HL-60 (cell line): Measurements from ENCODE around the gene VDAC2.

Experiments
- GABPA ChIP-seq: IDR thresholded peaks from 2 replicates; pipeline ENCODE4 v1.6.1; 2012; ENCODE audit warnings: low read depth
- POLR2AphosphoS5 ChIP-seq: IDR thresholded peaks from 2 replicates; pipeline ENCODE4 v1.6.1; 2012; ENCODE audit warnings: low read depth
- SPI1 ChIP-seq: IDR thresholded peaks from 2 replicates; pipeline ENCODE4 v1.6.1; 2012; ENCODE audit warnings: low read depth, mild to moderate bottlenecking, borderline replicate concordance
- TF ChIP-seq, protein P1 (sequence below): IDR thresholded peaks from one replicate; pipeline ENCODE4 v1.5.1; 2011; ENCODE audit warnings: low read length, control low read depth, inconsistent platforms; ENCODE audit not compliant: insufficient read depth
- TF ChIP-seq, protein P2 (sequence below): IDR thresholded peaks from 2 replicates; pipeline ENCODE4 v1.6.1; 2012; ENCODE audit warnings: low read depth; ENCODE audit not compliant: insufficient replicate concordance

DNA sequence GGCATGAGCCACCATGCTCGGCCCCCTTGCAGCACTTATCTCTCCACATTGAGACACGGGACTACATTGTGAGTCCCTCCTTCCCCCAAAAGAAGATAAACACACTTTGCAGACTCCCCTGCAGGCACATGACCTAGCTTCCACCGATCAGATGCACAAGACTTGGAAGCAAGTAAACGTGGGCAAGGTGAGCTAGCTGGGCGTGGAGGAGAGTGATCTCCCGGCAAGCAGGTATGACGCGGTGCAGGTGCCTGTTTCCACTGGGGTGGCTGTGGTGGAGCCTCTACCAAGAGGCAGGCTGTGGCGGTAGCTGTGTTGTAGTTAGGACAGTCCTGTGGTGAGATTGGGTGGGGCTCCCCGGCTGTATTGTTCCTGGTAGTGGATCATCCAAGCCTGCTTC lies 32.8 kb downstream of the VDAC2 start:
- TF ChIP-seq, protein P1, sequence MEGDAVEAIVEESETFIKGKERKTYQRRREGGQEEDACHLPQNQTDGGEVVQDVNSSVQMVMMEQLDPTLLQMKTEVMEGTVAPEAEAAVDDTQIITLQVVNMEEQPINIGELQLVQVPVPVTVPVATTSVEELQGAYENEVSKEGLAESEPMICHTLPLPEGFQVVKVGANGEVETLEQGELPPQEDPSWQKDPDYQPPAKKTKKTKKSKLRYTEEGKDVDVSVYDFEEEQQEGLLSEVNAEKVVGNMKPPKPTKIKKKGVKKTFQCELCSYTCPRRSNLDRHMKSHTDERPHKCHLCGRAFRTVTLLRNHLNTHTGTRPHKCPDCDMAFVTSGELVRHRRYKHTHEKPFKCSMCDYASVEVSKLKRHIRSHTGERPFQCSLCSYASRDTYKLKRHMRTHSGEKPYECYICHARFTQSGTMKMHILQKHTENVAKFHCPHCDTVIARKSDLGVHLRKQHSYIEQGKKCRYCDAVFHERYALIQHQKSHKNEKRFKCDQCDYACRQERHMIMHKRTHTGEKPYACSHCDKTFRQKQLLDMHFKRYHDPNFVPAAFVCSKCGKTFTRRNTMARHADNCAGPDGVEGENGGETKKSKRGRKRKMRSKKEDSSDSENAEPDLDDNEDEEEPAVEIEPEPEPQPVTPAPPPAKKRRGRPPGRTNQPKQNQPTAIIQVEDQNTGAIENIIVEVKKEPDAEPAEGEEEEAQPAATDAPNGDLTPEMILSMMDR = no peak
- no peak for TF ChIP-seq POLR2AphosphoS5
- no peak for TF ChIP-seq SPI1
- TF ChIP-seq, protein P2, sequence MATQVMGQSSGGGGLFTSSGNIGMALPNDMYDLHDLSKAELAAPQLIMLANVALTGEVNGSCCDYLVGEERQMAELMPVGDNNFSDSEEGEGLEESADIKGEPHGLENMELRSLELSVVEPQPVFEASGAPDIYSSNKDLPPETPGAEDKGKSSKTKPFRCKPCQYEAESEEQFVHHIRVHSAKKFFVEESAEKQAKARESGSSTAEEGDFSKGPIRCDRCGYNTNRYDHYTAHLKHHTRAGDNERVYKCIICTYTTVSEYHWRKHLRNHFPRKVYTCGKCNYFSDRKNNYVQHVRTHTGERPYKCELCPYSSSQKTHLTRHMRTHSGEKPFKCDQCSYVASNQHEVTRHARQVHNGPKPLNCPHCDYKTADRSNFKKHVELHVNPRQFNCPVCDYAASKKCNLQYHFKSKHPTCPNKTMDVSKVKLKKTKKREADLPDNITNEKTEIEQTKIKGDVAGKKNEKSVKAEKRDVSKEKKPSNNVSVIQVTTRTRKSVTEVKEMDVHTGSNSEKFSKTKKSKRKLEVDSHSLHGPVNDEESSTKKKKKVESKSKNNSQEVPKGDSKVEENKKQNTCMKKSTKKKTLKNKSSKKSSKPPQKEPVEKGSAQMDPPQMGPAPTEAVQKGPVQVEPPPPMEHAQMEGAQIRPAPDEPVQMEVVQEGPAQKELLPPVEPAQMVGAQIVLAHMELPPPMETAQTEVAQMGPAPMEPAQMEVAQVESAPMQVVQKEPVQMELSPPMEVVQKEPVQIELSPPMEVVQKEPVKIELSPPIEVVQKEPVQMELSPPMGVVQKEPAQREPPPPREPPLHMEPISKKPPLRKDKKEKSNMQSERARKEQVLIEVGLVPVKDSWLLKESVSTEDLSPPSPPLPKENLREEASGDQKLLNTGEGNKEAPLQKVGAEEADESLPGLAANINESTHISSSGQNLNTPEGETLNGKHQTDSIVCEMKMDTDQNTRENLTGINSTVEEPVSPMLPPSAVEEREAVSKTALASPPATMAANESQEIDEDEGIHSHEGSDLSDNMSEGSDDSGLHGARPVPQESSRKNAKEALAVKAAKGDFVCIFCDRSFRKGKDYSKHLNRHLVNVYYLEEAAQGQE = no peak
- no peak for TF ChIP-seq GABPA
